ENCODE data around the gene HCK.

GRCh38 chr20:32052778-32053362, 828 bp downstream of the HCK start:
- peak in 1 of 3 donors; percentile 8 for TF ChIP-seq POLR2A (IDR thresholded peaks at IDR 0.05)
- TF ChIP-seq CTCF (IDR thresholded peaks at IDR 0.05), result no peak

Measured in body of pancreas (tissue), 4 donors.